K562 treated with DMSO at 1 percent for 12 hours (cell line): ENCODE measurements around the gene ANKK1. TPM values are rescaled to one million over a fixed set of nuclear protein-coding genes. Genes with fewer than 3 reads are reported as not detected.

Experiments
- total RNA-seq: library from RNA; unstranded; fragments of 300-600 nt; gene quantifications from 2 replicates; pipeline ENCODE4 v1.2.3, GENCODE V29; 2022; ENCODE audit not compliant: insufficient read depth

ANKK1 gene
- not detected in 2 replicates for total RNA-seq

DNA sequence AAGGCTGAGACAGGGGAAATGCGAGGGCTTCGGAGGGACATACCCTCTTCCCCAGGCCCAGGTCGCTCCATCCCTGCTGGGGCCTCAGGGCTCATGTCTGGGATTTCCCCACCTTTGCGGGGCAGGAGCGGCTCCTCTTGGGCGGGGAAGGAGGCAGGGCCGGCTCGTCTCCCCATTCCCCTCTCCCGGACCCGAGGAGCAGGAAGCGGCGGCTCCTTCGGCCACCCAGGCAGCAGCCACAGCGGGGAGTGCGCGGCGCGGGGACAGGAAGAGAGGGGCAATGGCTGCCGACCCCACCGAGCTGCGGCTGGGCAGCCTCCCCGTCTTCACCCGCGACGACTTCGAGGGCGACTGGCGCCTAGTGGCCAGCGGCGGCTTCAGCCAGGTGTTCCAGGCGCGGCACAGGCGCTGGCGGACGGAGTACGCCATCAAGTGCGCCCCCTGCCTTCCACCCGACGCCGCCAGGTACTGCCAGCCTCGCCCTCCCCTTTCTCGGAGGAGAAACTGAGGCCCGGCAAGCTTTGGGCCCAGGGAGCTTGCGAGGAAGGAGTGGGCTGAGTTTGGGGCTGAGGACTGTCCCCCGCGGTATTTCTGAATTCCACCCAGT lies at the start of gene ANKK1:
Gene ANKK1, plus strand, starts transcription at position 175 of the 607 bp plus-strand sequence. Its CDS starts 106 bp downstream, at position 281.

Other genes starting within 250 kb of the ANKK1 start
- 5.0 and 5.2 TPM in 2 replicates for gene TTC12, start 73.2 kb upstream of the ANKK1 start, total RNA-seq
- gene DRD2, start 87.6 kb downstream of the ANKK1 start, total RNA-seq = 0.42 TPM in 1 of 2 replicates, not detected in the other